HG03064 (cell line): ENCODE data around the gene IL1RAPL2.
"Not testable (repeated sequence)": the region's sequence is repeated elsewhere in the genome, so short reads cannot be mapped to it uniquely, and the experiment has no call there.

ENCODE experiments used
- ATAC-seq: cut with Tn5 transposase; IDR thresholded peaks from one replicate; pipeline ENCODE4 v1.9.1; 2021; ENCODE audit warnings: low read depth; ENCODE audit not compliant: unreplicated experiment

Gene IL1RAPL2

GRCh38 chrX:105650986-105651385 lies 1085.0 kb downstream of the IL1RAPL2 start:
- ATAC-seq: no peak

- ATAC-seq: no peak
These were observed 1087.9 kb downstream of the IL1RAPL2 start for GRCh38 chrX:105653891-105654290.

- no peak for ATAC-seq
These were observed 1092.1 kb downstream of the IL1RAPL2 start for GRCh38 chrX:105658136-105658535.

GRCh38 chrX:105662248-105662647 lies 1096.2 kb downstream of the IL1RAPL2 start:
- ATAC-seq: no peak

- no peak for ATAC-seq
These were observed 1098.2 kb downstream of the IL1RAPL2 start for GRCh38 chrX:105664243-105664642.

GRCh38 chrX:105684288-105684687 lies 1118.3 kb downstream of the IL1RAPL2 start:
- ATAC-seq: not testable (repeated sequence)

- ATAC-seq: no peak
These were observed 1128.8 kb downstream of the IL1RAPL2 start for GRCh38 chrX:105694839-105695238.

GRCh38 chrX:105695451-105695850 lies 1129.5 kb downstream of the IL1RAPL2 start:
- no peak for ATAC-seq

- no peak for ATAC-seq
These were observed 1130.9 kb downstream of the IL1RAPL2 start for GRCh38 chrX:105696870-105697269.

- ATAC-seq: no peak
These were observed 1132.2 kb downstream of the IL1RAPL2 start for GRCh38 chrX:105697984-105698781.

GRCh38 chrX:105700331-105700730 lies 1134.3 kb downstream of the IL1RAPL2 start:
- no peak for ATAC-seq

GRCh38 chrX:105701310-105702052 lies 1135.5 kb downstream of the IL1RAPL2 start:
- no peak for ATAC-seq

- no peak for ATAC-seq
These were observed 1137.9 kb downstream of the IL1RAPL2 start for GRCh38 chrX:105703876-105704275.

- ATAC-seq: no peak
These were observed 1140.0 kb downstream of the IL1RAPL2 start for GRCh38 chrX:105706041-105706440.

GRCh38 chrX:105711805-105712204 lies 1145.8 kb downstream of the IL1RAPL2 start:
- no peak for ATAC-seq

- ATAC-seq: no peak
These were observed 1149.7 kb downstream of the IL1RAPL2 start for GRCh38 chrX:105715746-105716145.

- ATAC-seq: no peak
These were observed 1158.2 kb downstream of the IL1RAPL2 start for GRCh38 chrX:105723966-105724735.

- ATAC-seq: no peak
These were observed 1159.2 kb downstream of the IL1RAPL2 start for GRCh38 chrX:105725228-105725627.

GRCh38 chrX:105738162-105738561 lies 1172.2 kb downstream of the IL1RAPL2 start:
- ATAC-seq: no peak

GRCh38 chrX:105744291-105744690 lies 1178.3 kb downstream of the IL1RAPL2 start:
- ATAC-seq: no peak

GRCh38 chrX:105744946-105745345 lies 1178.9 kb downstream of the IL1RAPL2 start:
- no peak for ATAC-seq
